Loucy (cell line): ENCODE results near the gene AP2B1.

Experiments
- CTCF ChIP-seq: fragments of 200-600 bp; sonication (generic); conservative IDR thresholded peaks from 2 replicates; pipeline ENCODE4 v1.5.1; 2014; ENCODE audit warnings: mild to moderate bottlenecking, antibody characterized with exemption, low read length
- EZH2phosphoT487 ChIP-seq: fragments of 200-600 bp; IDR thresholded peaks from 2 replicates; pipeline ENCODE4 v1.6.1; 2018; ENCODE audit warnings: antibody characterized with exemption, mild to moderate bottlenecking, moderate library complexity, borderline replicate concordance

- TF ChIP-seq CTCF (no peak), EZH2phosphoT487 (no peak)
Observed at GRCh38 chr17:35738519-35739133, 151.5 kb downstream of the AP2B1 start.
